Measurements from ENCODE around the gene MTMR11. TPM values are rescaled to one million over a fixed set of nuclear protein-coding genes. Genes with fewer than 3 reads are reported as not detected.

The MTMR11 gene
- total and polyA plus RNA-seq, 2 of the 8 experiments (the other 6 are each of a cell fraction or from before 2014, with no cell fraction given) = 3.7 to 4.8 TPM

- TF ChIP-seq CEBPB (IDR thresholded peaks at IDR 0.05; ENCODE audit: low read depth, low read length) (no peak; the same call in 1 of the 2 replicates), HDAC2 (IDR thresholded peaks at IDR 0.05; ENCODE audit: borderline replicate concordance in 1 of 2, low read depth in 2 of 2, low read length in 2 of 2) (no peak), ASH2L (IDR thresholded peaks at IDR 0.05; ENCODE audit: low read length) (peak; percentile 87), TBP (IDR thresholded peaks at IDR 0.05; ENCODE audit: low read depth, low read length) (peak; percentile 79), JUN (IDR thresholded peaks at IDR 0.05; ENCODE audit: low read depth, low read length) (no peak), EP300 (IDR thresholded peaks at IDR 0.05; ENCODE audit: borderline replicate concordance in 1 of 2, low read depth in 2 of 2, low read length in 2 of 2) (peak in 1 of 2 experiments; percentile 59; a peak in 1 of 3 replicates), TAF1 (IDR thresholded peaks at IDR 0.05; ENCODE audit: low read depth, low read length) (peak; percentile 72), SP1 (IDR thresholded peaks at IDR 0.05; ENCODE audit: low read depth, low read length) (0 out of 2 replicates have a peak, but pooled peaks have one; percentile 39), E2F6 (IDR thresholded peaks at IDR 0.05) (no peak), HDAC6 (IDR thresholded peaks at IDR 0.05; ENCODE audit: low read depth, low read length) (no peak), YY1 (IDR thresholded peaks at IDR 0.05; ENCODE audit: low read depth, low read length) (peak; percentile 54; the same call in 1 of the 2 replicates)
Measured at GRCh38 chr1:149917571-149918144, 19.0 kb downstream of the MTMR11 start, which contains the start of gene SV2A (continued).

All from H1 (cell line).